Stimulated activated CD8-positive, alpha-beta memory T cell treated with anti-CD3 and anti-CD28 coated beads, Interleukin-4, amount 100 ng/mL, for 4 hours (primary cell): ENCODE data around the gene ZNF474.

Experiments
- DNase-seq, 2 donors: peaks; one replicate each; pipeline ENCODE4 v3.0.0-alpha.2; 2020; ENCODE audit warnings: low read depth in 2 of 2, low spot score in 1 of 2

Gene ZNF474

DNA sequence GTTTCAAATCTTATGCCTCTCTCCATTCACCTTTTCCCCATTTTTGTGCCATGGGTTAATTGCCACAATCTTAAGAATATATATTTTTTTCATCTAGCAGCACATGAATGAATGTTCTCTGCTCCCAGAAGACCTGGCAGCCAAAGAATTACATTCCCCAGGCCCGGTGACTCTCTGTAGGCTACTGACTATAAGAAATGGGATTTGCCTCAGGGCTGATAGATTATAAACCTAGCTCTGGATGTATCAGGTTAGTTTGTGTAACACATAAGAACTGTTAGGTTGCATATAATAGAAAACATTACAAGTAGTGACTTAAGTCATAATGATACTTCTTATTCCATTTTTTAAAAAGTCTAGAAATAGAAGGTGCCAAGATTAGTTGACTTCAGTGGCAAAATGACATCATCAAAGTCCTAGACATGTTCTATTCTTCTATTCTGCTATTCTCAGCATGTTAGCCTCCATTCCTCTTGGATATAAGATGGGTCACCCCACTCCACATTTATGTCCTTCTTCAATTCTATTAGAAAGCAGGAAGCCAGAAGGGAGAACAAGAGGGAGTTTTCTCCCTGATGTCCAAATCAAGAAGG lies 10.9 kb upstream of the ZNF474 start:
- no peak for DNase-seq

DNA sequence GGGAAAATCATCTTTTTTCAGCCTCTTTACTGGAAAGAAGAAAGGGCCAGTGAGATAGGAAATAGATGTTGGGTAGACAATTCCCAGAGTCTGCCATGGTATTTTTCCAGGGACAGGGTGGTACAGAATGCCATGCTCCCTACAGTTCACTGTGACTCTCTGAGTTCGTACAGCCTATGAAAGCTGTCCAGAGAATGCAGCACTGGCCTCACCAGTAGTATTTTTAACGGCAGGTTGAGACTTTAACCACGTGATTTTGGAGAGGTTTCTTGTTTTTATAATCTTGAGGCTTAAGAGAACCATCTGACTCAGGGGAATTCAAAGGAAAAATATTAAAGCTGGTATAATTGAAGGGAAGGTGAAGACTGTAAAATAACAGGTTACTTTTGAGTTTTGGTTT lies 10.1 kb upstream of the ZNF474 start:
- DNase-seq = no peak

DNA sequence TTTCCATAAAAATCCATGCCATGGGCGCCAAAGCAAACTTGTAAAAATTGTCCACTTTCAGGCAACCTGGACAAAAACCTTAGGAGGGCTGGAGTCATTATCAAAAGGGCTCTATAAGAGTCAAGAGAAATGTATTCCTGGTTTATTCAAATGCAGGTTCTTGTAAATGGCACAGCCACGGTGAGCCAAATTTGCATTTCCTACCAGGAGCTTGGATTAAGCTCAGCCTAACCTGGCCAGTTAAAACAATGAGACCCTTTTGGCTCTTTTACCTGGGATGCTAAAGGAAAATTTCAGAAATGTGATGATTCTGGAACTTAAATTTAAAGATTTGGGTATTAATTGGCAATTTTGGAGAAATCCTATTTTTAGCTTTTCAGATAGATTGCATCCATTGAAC lies 8.9 kb upstream of the ZNF474 start:
- no peak for DNase-seq

DNA sequence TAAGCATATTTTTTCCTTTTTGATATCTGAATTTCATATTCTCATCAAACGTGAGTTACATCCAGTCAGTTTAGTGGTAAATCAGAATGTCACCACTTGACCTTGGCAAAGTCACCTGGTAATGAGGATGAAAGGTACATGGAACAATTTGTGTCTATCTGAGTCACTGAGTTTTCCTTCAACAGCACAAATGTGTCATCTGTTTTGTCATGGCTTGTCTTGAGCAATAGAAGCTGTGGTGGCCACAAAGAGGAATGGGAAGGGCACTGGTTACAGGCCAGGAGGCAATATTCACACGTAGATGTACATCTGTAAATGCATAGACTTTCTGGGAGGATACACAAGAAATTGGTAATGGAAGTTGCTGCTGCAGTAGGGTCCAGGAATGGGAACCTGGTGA lies 8.4 kb upstream of the ZNF474 start:
- DNase-seq = no peak

DNA sequence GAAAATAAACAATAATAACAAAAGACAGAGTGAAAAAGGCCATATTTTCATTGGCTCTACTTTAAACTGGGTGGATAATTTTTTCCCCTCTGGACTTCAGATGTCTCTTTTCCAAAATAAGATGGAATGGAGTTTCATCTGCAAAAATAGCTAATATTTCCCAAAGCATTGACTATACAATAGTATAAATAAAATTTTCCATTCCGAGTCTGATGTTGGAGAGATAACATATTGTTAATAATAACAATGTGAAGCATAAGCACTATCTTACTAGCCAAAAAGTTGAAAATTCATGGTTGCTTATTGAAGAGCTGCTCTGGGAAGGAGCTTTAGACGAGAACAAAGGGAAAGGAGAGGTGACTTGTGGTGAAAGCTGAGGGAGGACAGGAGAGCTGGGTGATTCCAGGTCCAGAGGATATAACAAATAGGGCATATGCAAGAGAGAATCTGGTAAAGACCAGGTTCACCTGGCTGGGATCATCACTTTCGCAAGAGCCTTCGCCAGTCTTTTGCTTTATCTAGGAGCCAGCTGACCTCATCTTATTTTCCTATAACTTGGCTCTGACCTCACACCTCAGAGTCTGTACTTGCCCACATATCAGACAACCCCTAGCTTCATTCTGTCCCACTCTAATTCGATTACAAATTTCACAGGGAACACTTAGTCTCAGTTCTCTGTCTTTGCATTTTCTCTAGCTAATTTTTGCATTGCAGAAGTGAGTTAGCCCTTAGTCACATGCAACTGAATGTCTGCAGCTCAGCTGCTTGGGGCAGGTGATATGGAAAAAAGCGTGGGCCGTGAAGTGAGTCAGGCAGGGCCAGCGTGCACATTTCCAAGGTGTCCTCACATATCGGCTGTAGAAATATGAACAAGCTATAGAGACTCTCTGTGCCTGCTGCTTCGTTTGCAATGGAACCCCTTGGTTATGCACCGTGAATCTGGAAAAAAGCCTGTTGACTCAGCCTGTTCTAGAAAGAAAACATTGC lies 7.6 kb upstream of the ZNF474 start:
- no peak for DNase-seq

DNA sequence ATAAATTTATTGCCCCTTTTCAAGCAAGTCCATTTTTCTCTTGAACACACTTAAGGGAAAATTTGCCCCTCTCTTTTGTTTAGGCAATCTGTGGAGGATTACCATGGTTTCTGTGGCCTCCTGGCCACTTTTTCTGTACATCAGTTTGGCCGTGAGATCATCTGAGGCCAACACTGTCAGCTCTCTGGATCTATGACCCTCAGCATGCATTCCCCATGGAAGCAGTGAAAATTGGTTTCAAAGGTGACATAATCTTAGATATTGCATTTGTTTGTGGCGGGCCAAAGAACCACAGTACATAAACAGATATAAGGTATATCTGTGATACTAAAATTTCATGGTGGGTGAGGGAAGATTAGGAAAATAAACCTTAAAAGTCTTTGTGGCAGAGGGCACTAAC lies 4.6 kb upstream of the ZNF474 start:
- DNase-seq = no peak

DNA sequence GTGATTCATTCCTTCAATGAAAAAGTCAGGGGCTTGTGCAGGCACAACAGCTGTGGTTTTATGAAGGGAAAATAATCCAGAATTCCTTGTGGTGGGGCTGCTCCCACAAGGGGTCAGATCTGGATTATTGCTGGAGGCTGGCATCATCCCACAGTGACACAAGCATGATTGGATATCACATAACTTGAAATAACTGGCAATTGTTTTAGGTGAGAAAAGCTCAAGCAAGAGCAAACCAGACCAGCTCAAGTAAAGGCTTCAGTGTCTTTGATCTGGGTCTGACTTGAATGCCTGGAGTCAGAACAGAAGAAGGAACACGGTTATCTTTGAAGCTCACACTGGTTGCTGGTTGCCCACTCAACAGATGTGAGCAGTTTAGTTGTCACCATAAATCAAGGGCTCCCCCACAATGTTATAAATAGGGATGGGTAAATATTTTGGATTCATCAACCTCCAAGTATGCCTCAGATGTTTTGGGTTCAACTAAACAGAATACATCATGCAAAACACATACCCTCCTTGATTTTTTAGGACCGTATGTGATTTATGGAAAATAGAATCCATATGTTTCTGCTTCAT lies 3.1 kb upstream of the ZNF474 start:
- no peak for DNase-seq

DNA sequence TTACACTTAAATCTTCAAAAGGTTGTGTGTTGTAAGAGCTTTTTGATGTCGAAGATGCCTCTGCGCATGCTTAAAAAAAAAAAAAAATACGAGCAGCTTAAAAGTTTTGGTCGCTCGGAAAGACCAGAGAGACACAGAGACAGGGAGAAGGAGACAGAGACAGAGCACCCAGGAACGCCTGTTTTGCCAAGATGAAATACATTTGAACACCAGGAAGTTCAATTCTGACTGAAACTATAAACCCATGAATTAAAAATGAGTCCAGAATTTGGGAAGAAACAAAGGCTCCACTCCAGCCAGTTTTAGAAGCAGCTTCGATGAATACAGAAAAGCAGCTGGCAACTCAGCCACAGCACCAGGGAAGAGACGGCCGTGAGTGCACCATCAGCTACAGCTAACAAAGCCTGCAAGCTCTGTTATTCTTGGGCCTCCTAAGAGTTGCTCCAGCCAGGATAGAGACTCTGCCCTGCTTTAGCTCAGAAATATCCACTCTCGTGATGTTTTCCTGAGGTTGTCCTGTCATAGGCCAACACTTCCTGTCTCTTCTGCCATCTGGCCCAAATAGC lies 2.5 kb upstream of the ZNF474 start:
- no peak for DNase-seq

DNA sequence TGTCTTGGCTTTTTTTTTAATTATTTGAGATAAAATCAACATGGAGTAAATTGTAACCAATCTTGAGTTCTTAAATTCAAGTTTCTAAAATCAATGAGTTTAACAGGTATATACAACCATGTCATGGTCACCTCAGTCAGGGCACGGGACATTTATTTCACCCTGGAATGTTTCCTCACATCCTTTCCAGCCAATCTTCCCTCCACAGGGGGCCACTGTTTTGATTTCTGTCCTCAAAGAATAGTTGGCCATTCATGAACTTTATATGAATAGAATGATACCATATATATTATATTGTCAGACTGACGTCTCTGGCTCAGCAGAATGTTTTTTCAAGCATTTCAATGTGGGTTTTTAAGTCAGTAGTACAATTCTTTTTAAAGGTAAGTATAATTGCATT lies 806 bp downstream of the ZNF474 start:
- DNase-seq = no peak

DNA sequence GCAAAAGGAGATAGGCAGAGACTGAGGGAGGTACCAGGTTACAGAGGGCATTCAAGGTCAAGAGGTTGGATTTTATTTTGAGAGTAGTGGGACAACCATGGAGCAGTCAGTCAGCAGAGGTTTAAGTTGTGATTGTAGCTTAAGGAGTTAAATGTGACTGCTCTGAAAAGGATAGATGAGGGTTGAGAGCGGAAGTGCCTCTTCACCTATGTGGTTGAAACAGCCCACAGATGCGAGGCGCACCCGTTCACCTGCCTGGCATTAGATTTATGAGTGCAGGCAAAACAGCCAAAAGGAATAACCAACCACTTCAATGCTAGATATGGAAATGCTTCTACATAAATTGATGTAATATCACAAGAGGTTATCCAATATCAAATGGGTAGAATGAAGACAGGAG lies 8.4 kb downstream of the ZNF474 start:
- DNase-seq = no peak

DNA sequence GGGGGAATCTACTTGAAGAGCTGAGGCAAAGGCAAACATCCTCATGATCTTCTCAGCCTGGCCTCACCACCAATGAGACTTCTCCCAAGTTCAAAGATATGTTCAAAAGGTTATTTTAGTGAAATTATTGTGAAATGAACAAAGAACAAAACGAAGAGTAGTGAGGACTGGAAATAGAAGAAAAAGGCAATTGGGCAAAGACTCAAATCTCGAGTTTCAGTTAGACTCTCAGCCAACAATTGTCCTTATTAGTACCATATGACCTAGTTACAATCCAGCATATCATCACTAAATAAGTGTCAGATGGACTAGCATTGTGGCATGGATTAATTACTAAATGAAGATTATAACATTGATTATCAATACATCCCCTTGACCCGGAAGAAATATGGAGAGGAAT lies 9.0 kb downstream of the ZNF474 start:
- DNase-seq = no peak

DNA sequence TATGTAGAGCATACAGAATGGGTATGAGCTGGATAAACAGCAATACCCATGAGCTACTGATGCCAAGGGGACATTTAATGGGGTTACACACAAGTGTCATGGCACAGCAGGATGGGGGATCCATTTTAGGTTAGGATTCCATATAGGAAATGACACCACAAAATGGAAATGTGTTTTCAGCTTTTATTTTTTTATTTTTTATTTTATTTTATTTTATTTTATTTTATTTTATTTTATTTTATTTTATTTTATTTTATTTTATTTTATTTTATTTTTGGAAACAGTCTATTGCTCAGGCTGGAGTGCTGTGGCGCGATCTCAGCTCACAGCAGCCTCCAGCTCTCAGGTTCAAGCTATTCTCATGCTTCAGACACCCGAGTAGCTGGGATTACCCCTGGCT lies 11.6 kb downstream of the ZNF474 start:
- no peak for DNase-seq

DNA sequence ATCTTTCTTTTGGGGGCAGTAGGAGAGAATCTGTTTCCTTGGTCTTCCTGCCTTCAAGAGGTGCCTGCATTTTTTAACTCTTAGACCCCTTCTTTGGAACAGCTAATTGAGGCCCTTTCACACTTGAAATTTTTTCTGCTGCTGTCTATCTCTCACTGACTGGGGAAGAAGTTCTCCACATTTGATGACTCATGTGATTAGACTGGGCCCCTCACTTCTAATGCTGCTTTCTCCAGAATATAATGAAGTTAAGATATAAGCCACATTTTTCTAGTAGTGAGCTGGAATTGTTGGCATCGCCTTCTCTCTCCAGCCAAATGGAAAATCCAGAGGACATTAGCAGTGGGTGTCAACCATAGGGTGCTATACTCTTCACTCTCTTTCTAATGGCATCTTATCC lies 12.4 kb downstream of the ZNF474 start:
- no peak for DNase-seq

DNA sequence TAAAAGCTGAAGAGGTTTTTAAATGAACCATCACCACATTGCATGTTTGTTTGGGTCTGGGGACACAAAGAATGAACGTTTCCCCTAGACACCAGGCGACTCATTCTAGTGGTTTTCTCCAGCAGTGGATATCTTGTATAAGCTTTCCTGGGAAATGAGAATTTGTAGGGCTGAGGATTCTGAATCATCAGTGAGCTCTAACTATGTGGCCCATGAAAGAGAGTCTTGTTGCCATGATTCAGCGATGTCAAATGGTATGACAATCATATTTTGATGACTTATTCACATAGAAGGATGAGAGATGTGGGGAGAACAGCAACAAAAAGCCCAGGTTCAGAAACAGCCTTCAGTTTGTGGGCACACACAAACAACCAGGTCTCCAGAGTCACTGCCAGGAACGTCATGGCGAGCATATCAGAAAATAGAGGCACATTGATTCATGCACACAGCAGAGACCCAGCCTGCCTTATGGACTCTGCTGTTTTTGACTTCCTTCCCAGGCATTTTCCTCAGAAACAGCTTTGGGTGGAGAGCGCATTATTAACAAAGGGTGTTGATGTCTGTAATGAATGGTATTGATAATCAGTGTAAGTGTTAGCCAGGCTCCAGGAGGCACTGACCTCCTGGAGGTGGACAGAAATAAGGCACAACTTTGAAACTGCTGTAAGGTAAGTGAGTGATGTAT lies 13.3 kb downstream of the ZNF474 start:
- no peak for DNase-seq

DNA sequence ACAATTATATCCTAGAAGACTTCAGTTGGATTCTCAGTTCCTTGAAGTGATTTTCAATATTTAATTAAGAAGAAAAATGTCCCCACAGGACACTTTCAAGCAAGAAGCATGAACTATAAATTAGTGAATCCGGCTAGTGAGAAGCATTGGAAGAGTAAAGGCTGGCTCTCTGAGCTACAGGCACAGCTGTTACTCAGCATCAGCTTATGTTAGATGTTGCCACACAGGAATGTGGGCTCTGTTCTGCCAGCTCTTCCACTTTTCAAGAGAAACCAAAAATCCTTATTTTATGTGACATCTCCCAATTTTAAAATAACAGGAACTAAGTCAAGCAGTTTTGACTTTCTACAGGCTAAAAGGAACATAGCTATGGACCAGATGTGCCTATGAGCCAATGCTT lies 14.9 kb downstream of the ZNF474 start:
- no peak for DNase-seq

DNA sequence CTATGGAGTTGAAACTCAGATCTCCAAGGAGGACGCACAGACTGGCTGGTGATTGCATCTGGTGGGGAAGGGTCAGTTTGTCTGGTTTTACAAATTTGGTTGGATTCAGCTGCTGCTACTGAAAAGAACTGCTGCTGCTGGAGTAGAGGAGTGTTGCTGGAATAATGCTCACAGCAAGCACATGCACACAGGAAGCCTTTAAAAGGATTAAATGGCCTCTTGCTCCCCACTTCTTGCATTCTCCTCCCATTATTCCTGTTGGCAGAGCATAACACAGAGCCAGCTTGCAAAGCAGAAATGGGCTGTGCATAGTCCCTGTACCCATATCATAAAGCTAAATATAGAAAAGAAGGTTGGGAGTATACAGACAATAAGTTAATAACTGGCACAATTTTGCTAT lies 16.6 kb downstream of the ZNF474 start:
- DNase-seq = no peak

DNA sequence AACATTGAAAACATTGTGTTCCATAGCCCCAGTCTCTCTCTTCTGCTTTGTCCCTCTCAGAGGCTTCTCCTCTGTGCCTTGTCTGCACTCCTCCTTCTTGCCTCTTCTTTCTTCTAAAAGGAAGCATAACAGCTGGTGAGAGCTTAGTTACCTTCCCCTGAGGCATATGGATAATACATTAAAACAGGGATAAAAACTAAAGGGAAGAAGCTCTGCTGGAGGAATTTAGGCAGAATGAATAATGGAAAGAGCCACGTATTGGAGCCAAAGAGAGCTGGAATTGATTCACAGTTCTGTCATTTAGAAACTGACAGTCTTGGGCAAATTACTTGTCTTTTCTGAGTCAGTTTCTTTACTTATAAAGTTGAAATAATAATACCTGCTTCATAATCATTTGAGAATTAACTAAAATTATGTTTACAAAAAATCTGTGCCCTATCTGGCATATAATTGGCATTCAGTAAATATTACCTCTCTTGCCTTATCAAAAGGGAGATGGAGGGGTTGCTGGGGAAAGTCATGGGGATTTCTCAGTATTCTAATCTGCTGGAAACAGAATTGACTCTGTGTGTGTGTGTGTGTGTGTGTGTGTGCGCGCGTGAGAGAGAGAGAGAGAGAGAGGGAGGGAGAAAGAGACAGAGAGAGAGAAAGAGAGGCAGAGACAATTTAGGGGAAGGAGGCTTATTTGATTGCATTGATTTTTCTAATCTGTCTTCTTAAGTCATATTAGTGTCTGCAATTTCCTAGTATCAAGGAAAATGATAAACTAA lies 20.2 kb downstream of the ZNF474 start:
- no peak for DNase-seq

DNA sequence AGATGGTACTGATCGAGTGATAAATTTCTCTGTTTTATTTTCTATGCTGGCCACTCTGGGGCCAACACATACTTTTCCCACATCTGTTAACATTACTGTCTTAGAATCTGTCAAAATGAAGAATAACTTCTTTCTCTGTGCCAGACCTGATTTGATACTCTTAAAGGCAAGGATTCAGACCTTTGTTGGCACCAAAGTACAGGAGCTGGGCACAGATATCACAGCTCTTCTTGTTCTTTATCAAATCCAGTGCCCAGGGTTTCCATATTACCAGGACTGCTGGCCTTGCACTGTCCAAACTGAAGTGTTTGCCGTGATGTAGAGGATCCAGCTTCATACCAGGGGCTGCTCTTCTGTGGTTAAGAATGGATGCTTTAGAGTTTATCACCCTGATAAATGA lies 20.9 kb downstream of the ZNF474 start:
- no peak for DNase-seq

DNA sequence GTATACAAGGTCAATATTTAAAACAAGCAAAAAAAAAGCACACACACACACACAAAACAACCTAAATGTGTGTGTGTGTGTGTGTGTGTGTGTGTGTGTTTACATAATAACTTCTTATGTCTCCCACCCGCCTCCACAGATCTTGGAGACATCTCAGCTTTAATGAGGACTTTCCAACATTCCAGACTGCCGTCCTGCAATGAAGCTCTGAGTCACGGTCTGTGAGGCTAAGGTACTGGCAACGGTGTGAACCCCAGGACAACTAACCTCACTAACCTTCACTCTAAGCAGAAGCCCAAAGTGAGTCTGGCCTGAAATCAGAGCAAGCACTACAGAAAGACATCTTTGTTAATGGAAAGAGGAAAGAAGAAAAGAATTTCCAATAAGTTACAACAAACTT lies 22.3 kb downstream of the ZNF474 start:
- DNase-seq = no peak

DNA sequence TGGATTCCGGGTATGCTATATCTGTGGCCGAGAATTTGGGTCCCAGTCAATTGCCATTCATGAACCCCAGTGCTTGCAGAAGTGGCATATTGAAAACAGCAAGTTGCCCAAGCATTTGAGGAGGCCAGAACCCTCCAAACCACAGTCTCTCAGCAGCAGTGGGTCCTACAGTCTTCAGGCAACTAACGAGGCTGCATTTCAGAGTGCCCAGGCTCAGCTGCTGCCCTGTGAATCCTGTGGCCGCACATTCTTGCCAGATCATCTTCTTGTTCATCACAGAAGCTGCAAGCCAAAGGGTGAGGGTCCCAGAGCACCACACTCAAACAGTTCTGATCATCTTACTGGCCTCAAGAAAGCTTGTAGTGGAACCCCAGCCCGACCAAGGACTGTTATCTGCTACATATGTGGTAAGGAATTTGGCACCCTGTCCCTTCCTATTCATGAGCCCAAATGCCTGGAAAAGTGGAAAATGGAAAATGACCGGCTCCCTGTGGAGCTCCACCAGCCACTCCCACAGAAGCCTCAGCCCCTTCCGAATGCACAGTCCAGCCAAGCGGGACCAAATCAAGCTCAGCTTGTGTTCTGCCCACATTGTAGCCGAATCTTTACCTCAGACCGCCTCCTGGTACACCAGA lies 23.0 kb downstream of the ZNF474 start:
- no peak for DNase-seq
